ENCODE results near the gene SLC9A9.

Gene SLC9A9

GRCh38 chr3:143413372-143413771 is 434.9 kb downstream of the SLC9A9 start:
- H3K4me3 ChIP-seq (ENCODE audit: low read length): no peak overlapping the region
- H3K27ac ChIP-seq (ENCODE audit: low read length): no peak overlapping the region
- H2AFZ ChIP-seq (ENCODE audit: low read length): no peak overlapping the region

DNA sequence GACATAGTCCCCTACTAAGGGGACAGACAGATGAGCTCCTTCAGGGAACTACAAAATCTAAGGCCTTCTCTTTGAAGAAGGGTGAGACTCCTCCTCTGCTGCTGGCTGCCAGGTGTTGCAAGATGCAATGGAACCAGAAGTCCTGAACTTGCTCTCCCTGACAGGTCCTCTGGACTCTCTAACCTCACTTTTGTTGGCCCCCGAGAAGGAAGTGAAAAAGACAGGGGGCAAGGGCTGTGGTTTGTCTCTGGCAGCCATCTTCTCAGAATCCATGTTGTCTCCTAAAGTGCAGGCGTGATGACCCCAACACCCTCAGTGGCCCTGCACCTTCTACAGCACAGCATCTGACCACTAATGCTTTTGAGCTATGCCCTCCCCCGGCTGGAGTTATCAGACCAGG is 436.2 kb downstream of the SLC9A9 start:
- no peaks in the 10 kb centered on the region for H4K20me1 ChIP-seq (ENCODE audit: insufficient read depth, low read length)
- no peaks in the 10 kb centered on the region for H3K79me2 ChIP-seq (ENCODE audit: low read length)
- H3K27ac ChIP-seq (ENCODE audit: low read length): no peak overlapping the region
- no peaks in the 10 kb centered on the region for H3K27me3 ChIP-seq (replicated peaks; ENCODE audit: insufficient read depth, low read length)
- no peaks in the 10 kb centered on the region for H3K36me3 ChIP-seq (replicated peaks; ENCODE audit: insufficient read depth, low read length)
- H3K4me3 ChIP-seq (ENCODE audit: low read length): no peak overlapping the region
- TF ChIP-seq EZH2 (optimal IDR thresholded peaks at IDR 0.05; ENCODE audit: low read depth, low read length) (no peak), EZH2phosphoT487 (IDR thresholded peaks at IDR 0.05; ENCODE audit: low read length) (no peak)
- TF ChIP-seq, protein P1, sequence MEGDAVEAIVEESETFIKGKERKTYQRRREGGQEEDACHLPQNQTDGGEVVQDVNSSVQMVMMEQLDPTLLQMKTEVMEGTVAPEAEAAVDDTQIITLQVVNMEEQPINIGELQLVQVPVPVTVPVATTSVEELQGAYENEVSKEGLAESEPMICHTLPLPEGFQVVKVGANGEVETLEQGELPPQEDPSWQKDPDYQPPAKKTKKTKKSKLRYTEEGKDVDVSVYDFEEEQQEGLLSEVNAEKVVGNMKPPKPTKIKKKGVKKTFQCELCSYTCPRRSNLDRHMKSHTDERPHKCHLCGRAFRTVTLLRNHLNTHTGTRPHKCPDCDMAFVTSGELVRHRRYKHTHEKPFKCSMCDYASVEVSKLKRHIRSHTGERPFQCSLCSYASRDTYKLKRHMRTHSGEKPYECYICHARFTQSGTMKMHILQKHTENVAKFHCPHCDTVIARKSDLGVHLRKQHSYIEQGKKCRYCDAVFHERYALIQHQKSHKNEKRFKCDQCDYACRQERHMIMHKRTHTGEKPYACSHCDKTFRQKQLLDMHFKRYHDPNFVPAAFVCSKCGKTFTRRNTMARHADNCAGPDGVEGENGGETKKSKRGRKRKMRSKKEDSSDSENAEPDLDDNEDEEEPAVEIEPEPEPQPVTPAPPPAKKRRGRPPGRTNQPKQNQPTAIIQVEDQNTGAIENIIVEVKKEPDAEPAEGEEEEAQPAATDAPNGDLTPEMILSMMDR (IDR thresholded peaks at IDR 0.05; ENCODE audit: low read length): no peak
- no peaks in the 10 kb centered on the region for H3K9me2 ChIP-seq (replicated peaks; ENCODE audit: insufficient read depth, low read length)
- no peak overlapping the region for H3K9ac ChIP-seq (ENCODE audit: low read length)
- no peak for DNase-seq
- no peak overlapping the region for H3K4me2 ChIP-seq (ENCODE audit: low read depth, low read length)
- no peaks in the 10 kb centered on the region for H3K9me3 ChIP-seq (replicated peaks; ENCODE audit: insufficient read depth, low read length)
- no peaks in the 10 kb centered on the region for H3K4me1 ChIP-seq (ENCODE audit: low read length)
- no peaks in the 10 kb centered on the region for H3F3A ChIP-seq (ENCODE audit: insufficient read depth, low read length)
- no peak overlapping the region for H2AFZ ChIP-seq (ENCODE audit: low read length)

More at GRCh38 chr3:143413372-143413771, 434.9 kb downstream of the SLC9A9 start:
- H3K4me1 ChIP-seq (ENCODE audit: low read length): no peaks in the 10 kb centered on the region
- H3K79me2 ChIP-seq (ENCODE audit: low read length): no peaks in the 10 kb centered on the region
- H3F3A ChIP-seq (ENCODE audit: insufficient read depth, low read length): no peaks in the 10 kb centered on the region
- no peak overlapping the region for H3K4me2 ChIP-seq (ENCODE audit: low read depth, low read length)
- TF ChIP-seq EZH2 (optimal IDR thresholded peaks at IDR 0.05; ENCODE audit: low read depth, low read length) (no peak), EZH2phosphoT487 (IDR thresholded peaks at IDR 0.05; ENCODE audit: low read length) (no peak)
- TF ChIP-seq, protein P1 (IDR thresholded peaks at IDR 0.05; ENCODE audit: low read length): no peak
- no peaks in the 10 kb centered on the region for H3K36me3 ChIP-seq (replicated peaks; ENCODE audit: insufficient read depth, low read length)
- no peak overlapping the region for H3K9ac ChIP-seq (ENCODE audit: low read length)
- DNase-seq: no peak
- H3K27me3 ChIP-seq (replicated peaks; ENCODE audit: insufficient read depth, low read length): no peaks in the 10 kb centered on the region
- H3K9me3 ChIP-seq (replicated peaks; ENCODE audit: insufficient read depth, low read length): no peaks in the 10 kb centered on the region
- H3K9me2 ChIP-seq (replicated peaks; ENCODE audit: insufficient read depth, low read length): no peaks in the 10 kb centered on the region
- H4K20me1 ChIP-seq (ENCODE audit: insufficient read depth, low read length): no peaks in the 10 kb centered on the region

- Histone ChIP-seq H3K4me2 (ENCODE audit: low read depth, low read length) (no peak overlapping the region), H3K9me3 (replicated peaks; ENCODE audit: insufficient read depth, low read length) (no peaks in the 10 kb centered on the region), H3K4me3 (ENCODE audit: low read length) (no peak overlapping the region), H3K27ac (ENCODE audit: low read length) (no peak overlapping the region), H3F3A (ENCODE audit: insufficient read depth, low read length) (no peaks in the 10 kb centered on the region), H3K79me2 (ENCODE audit: low read length) (no peaks in the 10 kb centered on the region), H3K27me3 (replicated peaks; ENCODE audit: insufficient read depth, low read length) (no peaks in the 10 kb centered on the region), H3K9ac (ENCODE audit: low read length) (no peak overlapping the region), H3K4me1 (ENCODE audit: low read length) (no peaks in the 10 kb centered on the region), H2AFZ (ENCODE audit: low read length) (no peak overlapping the region), H3K36me3 (replicated peaks; ENCODE audit: insufficient read depth, low read length) (no peaks in the 10 kb centered on the region), H3K9me2 (replicated peaks; ENCODE audit: insufficient read depth, low read length) (no peaks in the 10 kb centered on the region), H4K20me1 (ENCODE audit: insufficient read depth, low read length) (no peaks in the 10 kb centered on the region)
- TF ChIP-seq EZH2 (optimal IDR thresholded peaks at IDR 0.05; ENCODE audit: low read depth, low read length): no peak
- TF ChIP-seq EZH2phosphoT487 (IDR thresholded peaks at IDR 0.05; ENCODE audit: low read length): no peak
- TF ChIP-seq, protein P1 (IDR thresholded peaks at IDR 0.05; ENCODE audit: low read length): no peak
- DNase-seq: no peak
Measured at GRCh38 chr3:143410259-143410658, 438.0 kb downstream of the SLC9A9 start.
